GM12878 (cell line): ENCODE measurements around the gene PAPLN. TPM values are rescaled to one million over a fixed set of nuclear protein-coding genes. Genes with fewer than 3 reads are reported as not detected.

Source experiments
- ATAC-seq: fragments of 200-7000 bp; cut with Tn5 transposase; 3 replicates; pipeline ENCODE4 v1.9.1; 2020; ENCODE audit warnings: mild to moderate bottlenecking, moderate library complexity
- BruUV-seq: library from RNA; stranded (reverse); fragments of 400-500 nt; replicated peaks from 2 replicates; lab custom pipeline; 2021; lab: Mats Ljungman, UMichigan
- CTCF ChIA-PET: fragments of 300-600 bp; sonication (Branson Sonifier 250); formaldehyde crosslinking; extraction: SDS; loops from one replicate; lab custom pipeline; 2021; ENCODE audit warnings: inconsistent platforms; lab: Yijun Ruan, JAX
- POLR2A ChIA-PET: fragments of 350-600 bp; formaldehyde crosslinking; extraction: SDS; loops from one replicate; lab custom pipeline; 2021; ENCODE audit warnings: inconsistent platforms; lab: Charles Lee
- RAD21 ChIA-PET: fragments of 300-600 bp; sonication (Branson Sonifier 250); formaldehyde crosslinking; loops from one replicate; lab custom pipeline; 2023; ENCODE audit warnings: antibody characterized with exemption; ENCODE audit not compliant: unreplicated experiment; lab: Charles Lee
- SMC1A ChIA-PET: fragments of 300-600 bp; sonication (Branson Sonifier 250); formaldehyde crosslinking; loops from one replicate; lab custom pipeline; 2023; ENCODE audit not compliant: unreplicated experiment, uncharacterized antibody; lab: Charles Lee
- DNase-seq: peaks from one replicate; pipeline ENCODE4 v3.0.0-alpha.2; 2011; ENCODE audit warnings: low read depth, low spot score
- FAIRE-seq: peaks from 3 replicates; lab custom pipeline; 2011; peaks lifted over from hg19 to GRCh38; lab: Jason Lieb, UNC
- H2AFZ ChIP-seq: 2 replicates; pipeline ENCODE4 v1.6.0; 2011; ENCODE audit warnings: low read depth, low read length, control low read depth; ENCODE audit not compliant: control insufficient read depth
- H3K27ac ChIP-seq: 2 replicates; pipeline ENCODE4 v1.5.1; 2011; ENCODE audit warnings: control low read depth; ENCODE audit not compliant: control insufficient read depth, insufficient read depth
- H3K27me3 ChIP-seq, 2 experiments: replicated peaks in 1 of 2; 2 replicates each; pipeline versions ENCODE4 v1.6.0 to v1.6.1; 2011; ENCODE audit warnings: low read length in 1 of 2; ENCODE audit not compliant: control insufficient read depth in 2 of 2, insufficient read depth in 2 of 2
- H3K36me3 ChIP-seq, 2 experiments: 2 replicates each; pipeline ENCODE4 v1.5.1; 2011; ENCODE audit warnings: low read length in 1 of 2; ENCODE audit not compliant: control insufficient read depth in 2 of 2, insufficient read depth in 2 of 2
- H3K4me1 ChIP-seq: 2 replicates; pipeline ENCODE4 v1.6.1; 2011; ENCODE audit warnings: mild to moderate bottlenecking, low read length, moderate library complexity, mixed read lengths; ENCODE audit not compliant: control insufficient read depth, insufficient read depth
- H3K4me2 ChIP-seq: 2 replicates; pipeline ENCODE4 v1.6.0; 2011; ENCODE audit warnings: control low read depth; ENCODE audit not compliant: control insufficient read depth, insufficient read depth
- H3K4me3 ChIP-seq: fragments of 200-600 bp; sonication (generic); 2 replicates; pipeline ENCODE4 v1.5.1; 2016
- H3K79me2 ChIP-seq: 2 replicates; pipeline ENCODE4 v1.6.0; 2011; ENCODE audit warnings: low read length; ENCODE audit not compliant: control insufficient read depth, insufficient read depth
- H3K9ac ChIP-seq: 2 replicates; pipeline ENCODE4 v1.8.0; 2011; ENCODE audit warnings: low read length, control low read depth, mixed read lengths; ENCODE audit not compliant: control insufficient read depth, insufficient read depth
- H3K9me3 ChIP-seq: replicated peaks from 3 replicates; pipeline ENCODE4 v1.5.1; 2011; ENCODE audit warnings: mild to moderate bottlenecking, low read length; ENCODE audit not compliant: control insufficient read depth, insufficient read depth
- H4K20me1 ChIP-seq: 2 replicates; pipeline ENCODE4 v1.6.0; 2011; ENCODE audit not compliant: control insufficient read depth, insufficient read depth
- CBX3 ChIP-seq: fragments of 200-600 bp; sonication (generic); IDR thresholded peaks from 2 replicates; pipeline ENCODE4 v1.6.1; 2016; ENCODE audit warnings: low read depth, borderline replicate concordance
- EP300 ChIP-seq, 2 experiments: fragments of 150-350 bp in 1 of 2; IDR thresholded peaks; 2 replicates each; pipeline ENCODE4 v1.6.1; 2011 to 2012; ENCODE audit warnings: low read depth in 2 of 2, low read length in 2 of 2, borderline replicate concordance in 1 of 2, improper control_type of control experiment in 1 of 2, inconsistent platforms in 1 of 2; ENCODE audit not compliant: control insufficient read depth in 1 of 2
- KLF5 ChIP-seq: fragments of 450-650 bp; IDR thresholded peaks from 2 replicates; pipeline ENCODE4 v1.6.1; 2014; ENCODE audit warnings: mild to moderate bottlenecking; ENCODE audit not compliant: partially characterized antibody
- PAX5 ChIP-seq: IDR thresholded peaks from 2 replicates; pipeline ENCODE4 v1.6.1; 2011; ENCODE audit warnings: low read depth, low read length, borderline replicate concordance
- RBBP5 ChIP-seq: fragments of 200-600 bp; sonication (generic); conservative IDR thresholded peaks from 2 replicates; pipeline ENCODE4 v1.6.1; 2016
- WGBS: methylation state at CpG from one replicate; pipeline ENCODE4 v1.1.6; 2016; ENCODE audit warnings: low lambda C conversion rate; ENCODE audit not compliant: insufficient replicate concordance, insufficient coverage; ENCODE audit errors: missing lambda C conversion rate; 5-methylcytosine and 5-hydroxymethylcytosine counted together
- in situ Hi-C: fragments of 300-500 bp; cut with MboI; formaldehyde crosslinking; loops from 9 replicates; pipeline ENCODE4 v1.14.3; 2018; ENCODE audit warnings: mixed read lengths
- intact Hi-C: fragments of 100-400 bp; cut with micrococcal nuclease; formaldehyde crosslinking; loops from one replicate; pipeline ENCODE4 v1.14.2; 2022; ENCODE audit not compliant: unreplicated experiment
- polyA plus RNA-seq, 11 experiments: library from polyadenylated mRNA; depleted of rRNA in 4 of 11; unstranded in 6 of 11; stranded (reverse) in 5 of 11; fragments of >200 nt; fragmentation: Nextera tagmentation in 4 of 11; fragmentation: Illumina TruSeq in 1 of 11; extraction: Ambion mirVana in 4 of 11; extraction: Trizol in 1 of 11; gene quantifications; 1 replicate in 1 of 11; 2 replicates in 10 of 11; pipeline versions ENCODE4 v1.2.1 to v1.2.3, GENCODE V29; 2011 to 2016; ENCODE audit warnings: inconsistent platforms in 2 of 11, missing spikeins in 2 of 11, low read depth in 1 of 11
- total RNA-seq, 4 experiments: library from RNA; depleted of rRNA in 3 of 4; stranded (reverse); fragments of >200 nt in 3 of 4; fragmentation: Illumina TruSeq in 1 of 4; extraction: Trizol in 1 of 4; gene quantifications; 2 replicates each; pipeline versions ENCODE4 v1.2.1 to v1.2.3, GENCODE V29; 2013 to 2021

Gene PAPLN
- total and polyA plus RNA-seq, 10 of the 15 experiments (the other 5 are each of a cell fraction or from before 2014, with no cell fraction given), result 1.8 to 19.8 (median 7.4) TPM

DNA sequence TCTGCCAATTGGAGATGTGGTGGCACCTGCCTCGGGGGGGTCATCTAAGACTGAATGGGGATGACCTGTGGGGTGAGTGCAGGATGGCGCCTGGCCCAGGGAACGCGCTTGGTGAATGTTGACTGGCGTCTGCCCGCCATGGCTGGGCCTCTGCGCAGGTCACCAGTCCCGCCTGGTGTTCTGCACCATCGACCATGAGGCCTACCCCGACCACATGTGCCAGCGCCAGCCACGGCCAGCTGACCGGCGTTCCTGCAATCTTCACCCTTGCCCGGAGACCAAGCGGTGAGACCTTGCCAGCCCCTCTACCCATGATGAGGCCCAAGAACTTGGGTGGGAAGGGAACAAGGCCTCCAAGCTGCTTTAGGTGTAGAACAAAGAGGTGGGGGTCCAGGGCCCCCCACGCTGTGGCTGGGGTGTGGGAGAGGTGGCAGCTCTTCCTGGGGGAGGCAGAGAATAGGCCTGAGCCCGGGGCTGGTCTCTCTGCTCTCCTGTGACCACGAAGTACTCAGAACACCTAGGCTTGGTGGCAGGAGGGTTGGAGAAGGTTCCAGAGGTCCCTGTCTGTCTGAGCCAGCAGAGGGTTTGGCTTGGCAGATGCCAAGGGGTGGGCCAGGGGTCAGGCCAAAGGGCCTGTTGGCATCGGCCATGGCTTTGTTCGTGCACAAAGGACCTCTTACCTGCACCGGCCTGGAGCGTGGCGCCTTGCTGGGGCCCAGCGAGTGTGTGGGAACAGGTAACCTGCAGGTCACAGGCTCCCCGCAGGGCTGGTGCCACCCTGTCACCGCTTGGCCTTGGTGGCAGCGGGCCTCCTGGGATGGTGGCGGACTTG is 15.4 kb downstream of the PAPLN start:
- CTCF ChIA-PET, result no interaction called here
- H3K4me1 ChIP-seq, result peaks cover 14% of the 10 kb centered on the region
- ATAC-seq (no peak), FAIRE-seq (no peak)
- H3K27me3 ChIP-seq, result no peaks in the 10 kb centered on the region
- in situ Hi-C loops, result no loop called here
- H3K36me3 ChIP-seq, result no peaks in the 10 kb centered on the region; a peak in 1 of 4 replicates
- no peaks in the 10 kb centered on the region for H3K79me2 ChIP-seq
- BruUV-seq, result no TSS peak
- WGBS, result 77% methylated on average over 28 of the region's 29 CpGs
- H3K9ac ChIP-seq, result no peak overlapping the region
- no peaks in the 10 kb centered on the region for H3K9me3 ChIP-seq
- H3K4me2 ChIP-seq, result no peak overlapping the region
- H3K27ac ChIP-seq, result no peak overlapping the region
- TF ChIP-seq KLF5, result no peak
- no peak for TF ChIP-seq RBBP5
- TF ChIP-seq EP300 (IDR thresholded peaks at IDR 0.05; ENCODE audit: borderline replicate concordance in 1 of 2, control insufficient read depth in 1 of 2, low read depth in 2 of 2, low read length in 2 of 2), result no peak
- TF ChIP-seq, all 136 proteins: peak for 0
- ChIA-PET RAD21 (no interaction called here), SMC1A (no interaction called here), POLR2A (no interaction called here)
- intact Hi-C loops, result no loop called here
- Histone ChIP-seq H4K20me1 (no peaks in the 10 kb centered on the region), H2AFZ (no peak overlapping the region), H3K4me3 (no peak overlapping the region)
- DNase-seq, result no peak

- Histone ChIP-seq H2AFZ (no peak overlapping the region), H3K79me2 (no peaks in the 10 kb centered on the region), H3K27ac (no peak overlapping the region), H3K36me3 (no peaks in the 10 kb centered on the region; a peak in 1 of 4 replicates), H3K4me3 (no peak overlapping the region), H3K27me3 (no peaks in the 10 kb centered on the region), H3K4me2 (no peak overlapping the region), H3K9ac (no peak overlapping the region), H3K9me3 (no peaks in the 10 kb centered on the region), H4K20me1 (no peaks in the 10 kb centered on the region), H3K4me1 (peaks cover 9% of the 10 kb centered on the region; the same call in 1 of the 2 replicates)
- FAIRE-seq (no peak), ATAC-seq (no peak), DNase-seq (no peak)
- ChIA-PET SMC1A (no interaction called here), POLR2A (no interaction called here), CTCF (no interaction called here), RAD21 (no interaction called here)
- TF ChIP-seq CBX3 (no peak), PAX5 (peak; percentile 44; the same call in 1 of the 2 replicates)
- BruUV-seq, result no TSS peak
- in situ Hi-C loops (no loop called here), intact Hi-C loops (no loop called here)
- WGBS, result 71% methylated on average over 10 of the region's 10 CpGs
Measured at GRCh38 chr14:73253323-73253610, 16.0 kb downstream of the PAPLN start.
